GM23338 (cell line): ENCODE measurements around the gene IL7R. TPM values are rescaled to one million over a fixed set of nuclear protein-coding genes. Genes with fewer than 3 reads are reported as not detected.
"Not testable (repeated sequence)": the region's sequence is repeated elsewhere in the genome, so short reads cannot be mapped to it uniquely, and the experiment has no call there.

Experiments
- ATAC-seq: fragments of 200-7000 bp; cut with Tn5 transposase; 3 replicates; pipeline ENCODE4 v1.9.1; 2020
- DNase-seq: peaks from one replicate; pipeline ENCODE4 v3.0.0-alpha.2; 2015; ENCODE audit warnings: low spot score
- H2AFZ ChIP-seq: fragments of 200-600 bp; sonication (generic); 2 replicates; pipeline ENCODE4 v1.8.0; 2016; ENCODE audit warnings: antibody characterized with exemption, mild to moderate bottlenecking, moderate library complexity
- H3F3A ChIP-seq: fragments of 200-600 bp; sonication (generic); replicated peaks from 2 replicates; pipeline ENCODE4 v1.8.0; 2017; ENCODE audit warnings: antibody characterized with exemption, mixed run types, low read depth
- H3K27ac ChIP-seq: fragments of 200-600 bp; sonication (generic); 2 replicates; pipeline ENCODE4 v1.6.1; 2016; ENCODE audit warnings: low read depth
- H3K27me3 ChIP-seq: fragments of 200-600 bp; sonication (generic); 2 replicates; pipeline ENCODE4 v1.8.0; 2016; ENCODE audit warnings: mild to moderate bottlenecking, mixed run types, moderate library complexity; ENCODE audit not compliant: insufficient read depth
- H3K36me3 ChIP-seq: fragments of 200-600 bp; sonication (generic); 2 replicates; pipeline ENCODE4 v1.8.0; 2016; ENCODE audit warnings: mild to moderate bottlenecking; ENCODE audit not compliant: insufficient read depth
- H3K4me1 ChIP-seq: fragments of 200-600 bp; sonication (generic); 2 replicates; pipeline ENCODE4 v1.8.0; 2016; ENCODE audit warnings: mild to moderate bottlenecking, moderate library complexity; ENCODE audit not compliant: insufficient read depth
- H3K4me2 ChIP-seq: fragments of 200-600 bp; sonication (generic); 2 replicates; pipeline ENCODE4 v1.7.1; 2017; ENCODE audit warnings: mixed run types
- H3K4me3 ChIP-seq: fragments of 200-600 bp; sonication (generic); 2 replicates; pipeline ENCODE4 v1.6.1; 2016; ENCODE audit warnings: mixed run types
- H3K79me2 ChIP-seq: fragments of 200-600 bp; sonication (generic); replicated peaks from 2 replicates; pipeline ENCODE4 v1.8.0; 2017; ENCODE audit warnings: mild to moderate bottlenecking; ENCODE audit not compliant: insufficient read depth
- H3K9me2 ChIP-seq: fragments of 200-600 bp; sonication (generic); 2 replicates; pipeline ENCODE4 v1.8.0; 2017; ENCODE audit not compliant: insufficient read depth
- H4K20me1 ChIP-seq: fragments of 200-600 bp; sonication (generic); replicated peaks from 2 replicates; pipeline ENCODE4 v1.8.0; 2017; ENCODE audit warnings: mild to moderate bottlenecking; ENCODE audit not compliant: insufficient read depth
- H3K27ac Mint-ChIP-seq: 2 replicates; pipeline ENCODE4 v1.8.0; 2020; ENCODE audit warnings: inconsistent platforms, mild to moderate bottlenecking, moderate library complexity, mixed read lengths
- H3K27me3 Mint-ChIP-seq: 3 replicates; pipeline ENCODE4 v1.8.0; 2022; ENCODE audit warnings: low read depth, mild to moderate bottlenecking, moderate library complexity, mixed read lengths, inconsistent platforms; ENCODE audit not compliant: insufficient read depth, poor library complexity
- H3K36me3 Mint-ChIP-seq: 3 replicates; pipeline ENCODE4 v1.8.0; 2021; ENCODE audit warnings: low read depth, mild to moderate bottlenecking, inconsistent platforms, moderate library complexity, mixed read lengths
- H3K4me1 Mint-ChIP-seq: 3 replicates; pipeline ENCODE4 v1.8.0; 2020; ENCODE audit warnings: mild to moderate bottlenecking, inconsistent platforms, mixed read lengths
- H3K4me3 Mint-ChIP-seq: 3 replicates; pipeline ENCODE4 v1.8.0; 2021; ENCODE audit warnings: moderate library complexity, mild to moderate bottlenecking, inconsistent platforms, mixed read lengths
- H3K9me3 Mint-ChIP-seq: 3 replicates; pipeline ENCODE4 v1.8.0; 2020; ENCODE audit warnings: moderate library complexity, mild to moderate bottlenecking, inconsistent platforms, mixed read lengths
- REST ChIP-seq: IDR thresholded peaks from one replicate; pipeline ENCODE4 v1.6.1; 2018; ENCODE audit warnings: antibody characterized with exemption; ENCODE audit not compliant: unreplicated experiment
- STAT1 ChIP-seq: IDR thresholded peaks from one replicate; pipeline ENCODE4 v1.6.1; 2016; ENCODE audit warnings: antibody characterized with exemption; ENCODE audit not compliant: unreplicated experiment
- ZNF114 ChIP-seq: fragments of 250-450 bp; sonication (Bioruptor Pico); IDR thresholded peaks from 2 replicates; pipeline ENCODE4 v1.5.0; 2020; ENCODE audit warnings: mild to moderate bottlenecking, moderate library complexity
- ZNF331 ChIP-seq: fragments of 250-450 bp; sonication (Bioruptor Pico); IDR thresholded peaks from 2 replicates; pipeline ENCODE4 v1.5.0; 2020; ENCODE audit warnings: low read depth, mild to moderate bottlenecking, moderate library complexity
- polyA plus RNA-seq: library from polyadenylated mRNA; unstranded; fragments of >200 nt; fragmentation: Nextera tagmentation; extraction: Ambion mirVana; gene quantifications from 2 replicates; pipeline ENCODE4 v1.2.1, GENCODE V29; 2016
- total RNA-seq: library from RNA; depleted of rRNA; stranded (reverse); fragments of >200 nt; shearing (Covaris generic); gene quantifications from 2 replicates; pipeline ENCODE4 v1.2.3, GENCODE V29; 2014

IL7R gene
- total and polyA plus RNA-seq, 2 experiments from 2014 or later: not detected

DNA sequence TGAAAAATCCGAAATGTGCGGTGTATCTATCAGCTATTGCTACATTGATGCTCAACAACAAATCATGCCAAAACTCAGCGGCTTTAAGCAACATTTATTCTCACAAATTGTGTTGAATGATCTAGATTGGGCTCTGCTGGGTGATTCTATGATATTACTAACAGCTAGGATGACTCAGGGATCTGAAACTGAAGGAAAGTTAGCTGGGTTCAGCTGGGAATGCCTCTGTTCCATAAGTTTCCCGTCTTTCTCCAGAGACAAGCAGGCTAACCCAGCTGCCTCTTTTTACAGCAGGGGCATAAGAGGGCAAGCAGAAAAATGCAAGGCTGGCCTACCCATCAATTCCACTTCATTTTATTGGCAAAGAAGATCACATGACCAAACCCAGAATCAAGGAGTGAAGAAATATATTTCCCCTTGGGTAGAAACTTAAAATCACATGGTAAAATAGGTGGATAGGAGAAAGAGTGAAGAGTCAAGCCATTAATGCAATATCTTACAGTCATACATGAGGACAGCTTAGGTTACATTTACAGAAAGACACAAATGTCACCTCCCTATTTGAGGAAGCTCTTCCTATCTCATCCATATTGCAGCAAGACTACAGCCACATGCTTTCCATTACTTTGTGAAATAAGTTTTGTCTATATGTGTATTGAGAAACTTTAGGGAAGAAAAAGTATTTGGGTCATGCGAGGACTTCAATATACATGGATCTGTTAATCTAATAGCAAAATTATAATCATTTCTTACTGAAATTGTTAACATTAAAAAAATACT lies 30.8 kb downstream of the IL7R start:
- peak overlapping the region; percentile 72; the same call in 1 of the 2 replicates for H2AFZ ChIP-seq
- DNase-seq: no peak
- no peaks in the 10 kb centered on the region for H3K4me1 Mint-ChIP-seq
- no peaks in the 10 kb centered on the region for H3K27me3 ChIP-seq
- H3K36me3 Mint-ChIP-seq: no peaks in the 10 kb centered on the region; the same call in 2 of the 3 replicates
- no peaks in the 10 kb centered on the region for H3K36me3 ChIP-seq
- H3K4me3 ChIP-seq: no peak overlapping the region
- peaks cover 11% of the 10 kb centered on the region; the same call in 1 of the 2 replicates for H3K9me2 ChIP-seq
- no peak overlapping the region for H3K27ac Mint-ChIP-seq
- H3F3A ChIP-seq: no peaks in the 10 kb centered on the region
- TF ChIP-seq ZNF114 (CRISPR knock-in tag) (no peak), ZNF331 (peak; percentile 23; the same call in 1 of the 2 replicates), STAT1 (no peak)
- H3K4me3 Mint-ChIP-seq: no peak overlapping the region
- H3K4me1 ChIP-seq: no peaks in the 10 kb centered on the region
- no peak overlapping the region for H3K27ac ChIP-seq
- no peak for ATAC-seq
- no peaks in the 10 kb centered on the region for H3K9me3 Mint-ChIP-seq
- H3K4me2 ChIP-seq: no peak overlapping the region
- H3K27me3 Mint-ChIP-seq: peaks cover 2% of the 10 kb centered on the region
- H4K20me1 ChIP-seq: no peaks in the 10 kb centered on the region
- H3K79me2 ChIP-seq: no peaks in the 10 kb centered on the region

GRCh38 chr5:35890021-35891020 lies 33.6 kb downstream of the IL7R start:
- no peaks in the 10 kb centered on the region for H3K9me3 Mint-ChIP-seq

GRCh38 chr5:35892799-35893198 lies 36.1 kb downstream of the IL7R start:
- not testable (repeated sequence) for H3K36me3 Mint-ChIP-seq, ATAC-seq, H3K27ac ChIP-seq

More at GRCh38 chr5:35890021-35891020, 33.6 kb downstream of the IL7R start:
- H3K27me3 ChIP-seq: no peaks in the 10 kb centered on the region
- H3K27ac ChIP-seq: no peak overlapping the region
- peaks cover 8% of the 10 kb centered on the region; the same call in 1 of the 2 replicates for H3K9me2 ChIP-seq
- no peaks in the 10 kb centered on the region for H4K20me1 ChIP-seq
- ATAC-seq (no peak), DNase-seq (no peak)
- Mint-ChIP-seq H3K27me3 (no peaks in the 10 kb centered on the region), H3K36me3 (no peaks in the 10 kb centered on the region; the same call in 2 of the 3 replicates), H3K27ac (no peak overlapping the region), H3K4me1 (no peaks in the 10 kb centered on the region), H3K4me3 (no peak overlapping the region)
- no peaks in the 10 kb centered on the region for H3K36me3 ChIP-seq
- H2AFZ ChIP-seq: no peak overlapping the region
- no peaks in the 10 kb centered on the region for H3K4me1 ChIP-seq
- H3K4me2 ChIP-seq: no peak overlapping the region
- no peaks in the 10 kb centered on the region for H3K79me2 ChIP-seq
- H3K4me3 ChIP-seq: no peak overlapping the region
- H3F3A ChIP-seq: no peaks in the 10 kb centered on the region
- TF ChIP-seq REST: no peak

More at GRCh38 chr5:35892799-35893198, 36.1 kb downstream of the IL7R start:
- not testable (repeated sequence) for H3K4me2 ChIP-seq, H3K27me3 ChIP-seq, H3K4me1 Mint-ChIP-seq, H3K27me3 Mint-ChIP-seq, H4K20me1 ChIP-seq, H2AFZ ChIP-seq, H3F3A ChIP-seq, H3K36me3 ChIP-seq, H3K4me3 ChIP-seq, H3K79me2 ChIP-seq, H3K4me1 ChIP-seq, DNase-seq, H3K27ac Mint-ChIP-seq, H3K9me3 Mint-ChIP-seq, H3K9me2 ChIP-seq, H3K4me3 Mint-ChIP-seq
